Hematopoietic multipotent progenitor cell treated with erythropoietin and hydrocortisone succinate and interleukin-3 and kit ligand, for 4 days (in vitro differentiated cells): ENCODE measurements around the gene FSHB.

Source experiments
- DNase-seq: peaks from one replicate; pipeline ENCODE4 v3.0.0-alpha.2; 2015

FSHB gene

DNA sequence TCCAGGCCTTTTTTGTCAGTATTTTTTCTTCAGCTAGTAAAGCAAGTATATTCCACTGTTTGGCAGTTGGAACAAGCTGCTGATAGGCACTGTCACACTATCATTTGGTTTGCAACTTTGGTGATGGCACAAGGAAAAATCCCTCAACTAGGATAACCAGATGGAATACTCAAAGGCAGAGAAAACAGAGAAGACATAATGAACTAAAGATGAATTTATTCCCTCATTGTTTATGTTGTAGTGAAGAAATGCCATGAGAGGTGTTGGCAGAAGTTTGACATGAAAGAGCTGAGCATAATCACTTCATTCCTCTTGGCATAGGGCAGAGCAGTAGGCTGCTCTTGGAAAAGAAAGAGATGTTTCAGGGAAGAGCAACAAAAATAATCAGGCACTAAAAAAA, 39.9 kb downstream of the FSHB start:
- no peak for DNase-seq

DNA sequence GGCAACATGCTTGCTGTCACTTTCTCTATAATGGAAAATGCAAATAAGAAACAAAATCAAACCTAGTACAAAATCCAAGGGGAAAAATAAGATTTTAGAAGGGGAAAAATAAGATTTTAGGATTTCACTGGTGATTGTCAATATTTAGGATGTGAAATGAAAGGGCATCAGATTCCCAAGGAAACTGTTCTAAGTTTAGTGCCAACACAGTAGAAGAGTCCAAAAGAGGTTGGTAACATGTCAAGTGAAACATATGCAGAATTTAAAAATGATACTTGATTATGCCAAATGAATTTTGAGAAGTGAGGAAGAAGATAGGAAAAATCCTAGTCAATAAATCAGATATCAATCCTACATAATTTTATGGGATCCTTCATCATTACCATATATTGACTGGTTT, 46.4 kb downstream of the FSHB start:
- DNase-seq = no peak

DNA sequence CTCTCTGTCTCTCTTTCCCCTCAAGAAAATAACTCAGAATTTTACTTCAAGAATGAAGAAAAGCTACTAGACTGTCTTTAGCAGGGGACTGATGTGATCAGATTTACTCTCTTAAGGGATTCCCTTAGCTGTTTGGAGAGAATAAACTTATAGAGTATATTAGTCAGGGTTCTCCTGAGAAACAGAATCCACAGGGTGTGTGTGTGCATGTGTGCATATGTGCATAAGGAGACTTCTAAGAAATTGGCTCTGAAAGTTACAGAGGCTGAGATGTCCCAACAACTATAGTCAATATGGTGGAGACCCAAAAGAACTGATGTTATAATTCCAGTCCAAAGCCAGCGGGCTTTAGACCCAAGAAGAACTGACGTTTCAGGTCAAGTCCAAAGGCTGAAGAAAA, 49.0 kb downstream of the FSHB start:
- DNase-seq = no peak

- DNase-seq = no peak
These were observed 50.9 kb downstream of the FSHB start for GRCh38 chr11:30281476-30282288.

DNA sequence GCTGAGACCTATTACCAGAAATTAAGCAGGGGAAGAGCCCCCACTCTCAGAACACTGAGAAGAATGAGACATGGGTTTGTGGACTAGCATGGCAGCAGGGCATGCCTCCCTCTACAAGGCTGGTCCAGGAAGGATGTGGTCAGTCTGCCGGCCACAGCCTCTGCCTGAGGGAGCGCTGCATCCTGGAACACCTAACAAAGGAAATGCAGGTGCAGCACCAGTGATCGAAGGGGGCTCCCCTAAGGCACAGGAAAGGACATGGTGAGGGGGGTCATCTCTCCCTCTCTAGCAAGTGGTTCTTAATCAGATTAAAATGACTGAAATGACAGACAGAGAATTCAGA, 51.4 kb downstream of the FSHB start:
- DNase-seq = peak; percentile 10
